Panc1 (cell line): ENCODE results near the gene ADRB1.

Source experiments
- CTCF ChIP-seq: fragments of 450-650 bp; IDR thresholded peaks from 2 replicates; pipeline ENCODE4 v1.5.1; 2017; ENCODE audit warnings: mild to moderate bottlenecking
- POLR2AphosphoS5 ChIP-seq: IDR thresholded peaks from 2 replicates; pipeline ENCODE4 v1.6.1; 2012; ENCODE audit warnings: mild to moderate bottlenecking, low read depth, low read length, moderate library complexity
- REST ChIP-seq, 2 experiments: IDR thresholded peaks; 2 replicates each; pipeline ENCODE4 v1.6.1; 2011 to 2012; ENCODE audit warnings: low read depth in 2 of 2, control low read depth in 1 of 2, low read length in 1 of 2, mild to moderate bottlenecking in 1 of 2, moderate library complexity in 1 of 2; ENCODE audit not compliant: insufficient read depth in 1 of 2
- SIN3A ChIP-seq: IDR thresholded peaks from 2 replicates; pipeline ENCODE4 v1.6.1; 2012; ENCODE audit warnings: low read depth, mild to moderate bottlenecking, low read length, moderate library complexity, borderline replicate concordance; ENCODE audit not compliant: insufficient read depth
- TCF7L2 ChIP-seq: IDR thresholded peaks from 2 replicates; pipeline ENCODE4 v1.6.1; 2011; ENCODE audit warnings: mild to moderate bottlenecking, low read depth, low read length, inconsistent platforms

- TF ChIP-seq CTCF (no peak), SIN3A (no peak), TCF7L2 (no peak), POLR2AphosphoS5 (no peak), REST (IDR thresholded peaks at IDR 0.05; ENCODE audit: insufficient read depth in 1 of 2, low read depth in 2 of 2, low read length in 1 of 2) (no peak)
Measured at GRCh38 chr10:113997428-113997827, 46.2 kb upstream of the ADRB1 start.
